Stimulated activated CD8-positive, alpha-beta memory T cell treated with anti-CD3 and anti-CD28 coated beads, Interleukin-15, amount 100 ng/mL, for 24 hours (primary cell): ENCODE measurements around the gene FBXW8.

Source experiments
- DNase-seq: peaks from one replicate; pipeline ENCODE4 v3.0.0-alpha.2; 2020; ENCODE audit warnings: low read depth

Gene FBXW8

GRCh38 chr12:117076410-117077372 is 165.9 kb downstream of the FBXW8 start:
- DNase-seq, result no peak

GRCh38 chr12:117079487-117079886 is 168.7 kb downstream of the FBXW8 start:
- DNase-seq, result no peak

GRCh38 chr12:117080661-117081144 is 170.0 kb downstream of the FBXW8 start:
- no peak for DNase-seq
